DOHH2 (cell line): ENCODE data around the gene ARL4D.

Experiments
- EZH2phosphoT487 ChIP-seq: fragments of 200-600 bp; sonication (generic); IDR thresholded peaks from 2 replicates; pipeline ENCODE4 v1.6.1; 2017; ENCODE audit warnings: borderline replicate concordance, mild to moderate bottlenecking, antibody characterized with exemption, low read length, moderate library complexity, mixed read lengths
- TF ChIP-seq, protein P1 (sequence below): fragments of 200-600 bp; sonication (generic); IDR thresholded peaks from one replicate; pipeline ENCODE4 v1.5.1; 2014; ENCODE audit warnings: antibody characterized with exemption, mild to moderate bottlenecking, low read depth, low read length; ENCODE audit not compliant: poor library complexity, severe bottlenecking

DNA sequence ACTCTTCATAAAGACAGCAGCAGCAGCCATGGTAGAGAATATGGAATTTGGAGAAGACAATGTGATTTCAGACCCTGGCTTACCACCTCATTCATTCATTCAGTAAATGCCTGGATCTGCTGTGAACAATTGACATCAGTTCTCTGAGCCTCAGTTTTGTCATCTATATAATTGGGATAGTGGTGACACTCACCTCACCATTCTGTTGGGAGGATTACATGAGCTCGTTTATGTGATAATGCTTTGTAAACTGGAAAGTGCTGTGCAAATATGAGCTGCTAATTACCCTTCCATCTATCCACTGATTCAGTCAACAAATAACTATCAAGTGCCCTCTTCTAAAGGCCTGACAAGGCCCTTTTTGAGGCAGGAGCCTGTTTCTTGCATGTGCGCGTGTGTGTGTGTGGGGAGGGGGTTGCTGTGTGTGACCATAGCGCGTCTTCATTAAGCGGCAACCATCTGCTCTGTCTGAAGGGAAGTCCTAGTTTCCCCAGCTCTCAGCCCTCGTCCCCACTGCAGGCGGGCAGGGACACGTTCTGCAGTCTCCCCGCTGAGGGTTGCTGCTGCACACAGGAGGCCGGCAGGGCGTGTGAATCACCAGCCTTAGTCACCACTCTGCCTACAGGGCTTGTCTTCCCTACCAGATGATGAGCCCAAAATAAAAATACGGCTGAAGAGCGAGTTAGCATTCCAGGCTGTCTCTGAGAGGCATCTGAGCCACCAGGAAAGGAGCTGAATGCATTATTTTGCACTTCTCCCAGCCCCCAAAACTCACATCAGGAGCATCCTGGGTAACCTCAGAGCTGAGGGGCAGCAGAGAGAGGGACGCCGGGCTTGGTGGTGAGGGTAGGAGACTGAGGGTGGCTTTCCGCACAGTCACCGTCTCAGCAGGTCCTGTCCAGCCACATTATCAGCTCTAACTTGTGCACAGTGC, 19.9 kb downstream of the ARL4D start:
- TF ChIP-seq, protein P1, sequence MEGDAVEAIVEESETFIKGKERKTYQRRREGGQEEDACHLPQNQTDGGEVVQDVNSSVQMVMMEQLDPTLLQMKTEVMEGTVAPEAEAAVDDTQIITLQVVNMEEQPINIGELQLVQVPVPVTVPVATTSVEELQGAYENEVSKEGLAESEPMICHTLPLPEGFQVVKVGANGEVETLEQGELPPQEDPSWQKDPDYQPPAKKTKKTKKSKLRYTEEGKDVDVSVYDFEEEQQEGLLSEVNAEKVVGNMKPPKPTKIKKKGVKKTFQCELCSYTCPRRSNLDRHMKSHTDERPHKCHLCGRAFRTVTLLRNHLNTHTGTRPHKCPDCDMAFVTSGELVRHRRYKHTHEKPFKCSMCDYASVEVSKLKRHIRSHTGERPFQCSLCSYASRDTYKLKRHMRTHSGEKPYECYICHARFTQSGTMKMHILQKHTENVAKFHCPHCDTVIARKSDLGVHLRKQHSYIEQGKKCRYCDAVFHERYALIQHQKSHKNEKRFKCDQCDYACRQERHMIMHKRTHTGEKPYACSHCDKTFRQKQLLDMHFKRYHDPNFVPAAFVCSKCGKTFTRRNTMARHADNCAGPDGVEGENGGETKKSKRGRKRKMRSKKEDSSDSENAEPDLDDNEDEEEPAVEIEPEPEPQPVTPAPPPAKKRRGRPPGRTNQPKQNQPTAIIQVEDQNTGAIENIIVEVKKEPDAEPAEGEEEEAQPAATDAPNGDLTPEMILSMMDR = no peak
- no peak for TF ChIP-seq EZH2phosphoT487
